ENCODE measurements around the gene SPEF1.

SPEF1 gene

GRCh38 chr20:3749087-3749688 is 32.1 kb downstream of the SPEF1 start:
- TF ChIP-seq POLR2A (IDR thresholded peaks at IDR 0.05; ENCODE audit: low read length) (no peak), GATA1 (IDR thresholded peaks at IDR 0.05; ENCODE audit: low read depth, low read length) (no peak)
- no peak for DNase-seq

GRCh38 chr20:3748073-3748472 is 33.2 kb downstream of the SPEF1 start:
- DNase-seq: no peak
- no peak for TF ChIP-seq GATA1 (IDR thresholded peaks at IDR 0.05; ENCODE audit: low read depth, low read length)
- TF ChIP-seq POLR2A (IDR thresholded peaks at IDR 0.05; ENCODE audit: low read length): no peak

GRCh38 chr20:3747471-3747870 is 33.8 kb downstream of the SPEF1 start:
- TF ChIP-seq POLR2A (IDR thresholded peaks at IDR 0.05; ENCODE audit: low read length) (no peak), GATA1 (IDR thresholded peaks at IDR 0.05; ENCODE audit: low read depth, low read length) (no peak)
- no peak for DNase-seq

- TF ChIP-seq GATA1 (IDR thresholded peaks at IDR 0.05; ENCODE audit: low read depth, low read length) (no peak), POLR2A (IDR thresholded peaks at IDR 0.05; ENCODE audit: low read length) (no peak)
- no peak for DNase-seq
These were observed 35.5 kb downstream of the SPEF1 start for GRCh38 chr20:3745686-3746173.

DNA sequence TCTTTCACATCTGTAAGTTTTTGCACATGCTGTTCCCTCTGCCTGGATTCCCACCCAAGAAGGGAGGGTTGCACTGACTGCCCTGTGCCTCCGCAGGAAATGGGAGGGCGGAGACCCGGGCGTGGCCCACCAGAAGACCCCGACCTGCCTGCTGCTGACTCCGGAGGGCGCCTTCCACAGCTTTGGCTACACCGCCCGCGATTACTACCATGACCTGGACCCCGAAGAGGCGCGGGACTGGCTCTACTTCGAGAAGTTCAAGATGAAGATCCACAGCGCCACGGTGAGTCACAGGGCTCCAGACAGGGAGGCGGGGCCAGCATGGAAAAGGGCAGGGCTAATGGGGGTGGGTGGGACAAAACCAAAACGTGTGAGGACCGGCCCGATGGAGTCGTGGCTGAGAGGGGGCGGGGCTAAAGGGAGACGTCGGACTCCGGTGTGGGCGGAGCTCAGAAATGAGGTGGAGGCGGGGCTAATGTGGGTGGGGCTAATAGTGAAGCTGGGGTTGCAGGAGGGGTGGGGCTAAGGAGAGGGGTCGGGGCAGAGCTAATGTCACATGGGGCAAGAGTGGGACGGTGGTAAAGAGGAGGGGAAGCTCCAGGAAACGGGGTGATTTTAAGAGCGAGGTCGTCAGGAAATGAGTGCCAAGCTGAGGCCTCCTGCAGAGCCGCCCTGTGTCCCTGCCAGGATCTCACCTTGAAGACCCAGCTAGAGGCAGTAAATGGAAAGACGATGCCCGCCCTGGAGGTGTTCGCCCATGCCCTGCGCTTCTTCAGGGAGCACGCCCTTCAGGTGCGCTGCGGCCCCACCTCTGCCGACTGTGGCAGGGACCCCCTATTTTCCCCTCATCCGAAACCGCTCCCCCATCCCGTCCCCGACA is 36.2 kb downstream of the SPEF1 start:
- TF ChIP-seq POLR2A (IDR thresholded peaks at IDR 0.05; ENCODE audit: low read length) (no peak), GATA1 (IDR thresholded peaks at IDR 0.05; ENCODE audit: low read depth, low read length) (no peak)
- DNase-seq: peak; percentile 88 to 89

DNA sequence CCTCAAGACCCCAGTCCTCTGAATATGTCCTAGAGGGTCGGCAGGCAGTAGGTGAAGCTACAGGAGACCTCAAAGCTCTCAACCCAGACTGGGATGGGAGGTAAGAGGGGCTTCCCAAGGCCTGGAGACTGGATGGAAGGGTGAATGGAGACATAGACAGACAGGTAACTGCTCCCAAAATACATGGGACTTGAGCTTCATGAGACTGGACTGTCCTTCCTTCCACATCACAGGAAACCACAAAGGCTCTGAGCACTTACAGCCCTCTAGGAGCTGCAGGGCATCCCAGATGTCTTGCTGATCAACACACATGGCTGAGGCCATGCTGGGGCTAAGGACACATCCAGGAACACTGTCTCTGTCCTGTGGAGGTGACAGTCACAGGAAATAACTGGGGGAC is 37.2 kb downstream of the SPEF1 start:
- TF ChIP-seq GATA1 (IDR thresholded peaks at IDR 0.05; ENCODE audit: low read depth, low read length) (no peak), POLR2A (IDR thresholded peaks at IDR 0.05; ENCODE audit: low read length) (no peak)
- no peak for DNase-seq

DNA sequence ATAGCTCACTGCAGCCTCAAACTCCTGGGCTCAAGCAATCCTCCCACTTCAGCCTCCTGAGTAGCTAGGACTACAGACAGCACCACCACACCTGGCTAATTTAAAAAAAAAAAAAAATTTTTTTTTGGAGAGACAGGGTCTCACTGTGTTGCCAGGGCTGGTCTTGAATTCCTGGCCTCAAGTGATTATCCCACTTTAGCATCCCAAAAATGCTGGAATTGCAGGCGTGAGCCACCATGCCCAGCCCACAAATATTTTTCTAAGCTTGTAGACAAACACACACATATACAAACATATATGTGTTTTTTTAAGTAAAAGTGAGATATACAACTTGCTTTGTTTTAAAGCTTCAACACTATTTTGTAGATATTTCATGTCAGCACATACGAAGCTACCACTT is 38.0 kb downstream of the SPEF1 start:
- no peak for TF ChIP-seq POLR2A (IDR thresholded peaks at IDR 0.05; ENCODE audit: low read length)
- no peak for TF ChIP-seq GATA1 (IDR thresholded peaks at IDR 0.05; ENCODE audit: low read depth, low read length)
- DNase-seq: no peak

- TF ChIP-seq POLR2A (IDR thresholded peaks at IDR 0.05; ENCODE audit: low read length) (no peak), GATA1 (IDR thresholded peaks at IDR 0.05; ENCODE audit: low read depth, low read length) (no peak)
- no peak for DNase-seq
These were observed 39.3 kb downstream of the SPEF1 start for GRCh38 chr20:3741836-3742458.

- no peak for TF ChIP-seq POLR2A (IDR thresholded peaks at IDR 0.05; ENCODE audit: low read length)
- TF ChIP-seq GATA1 (IDR thresholded peaks at IDR 0.05; ENCODE audit: low read depth, low read length): no peak
These were observed 40.5 kb downstream of the SPEF1 start for GRCh38 chr20:3740615-3741301.

DNA sequence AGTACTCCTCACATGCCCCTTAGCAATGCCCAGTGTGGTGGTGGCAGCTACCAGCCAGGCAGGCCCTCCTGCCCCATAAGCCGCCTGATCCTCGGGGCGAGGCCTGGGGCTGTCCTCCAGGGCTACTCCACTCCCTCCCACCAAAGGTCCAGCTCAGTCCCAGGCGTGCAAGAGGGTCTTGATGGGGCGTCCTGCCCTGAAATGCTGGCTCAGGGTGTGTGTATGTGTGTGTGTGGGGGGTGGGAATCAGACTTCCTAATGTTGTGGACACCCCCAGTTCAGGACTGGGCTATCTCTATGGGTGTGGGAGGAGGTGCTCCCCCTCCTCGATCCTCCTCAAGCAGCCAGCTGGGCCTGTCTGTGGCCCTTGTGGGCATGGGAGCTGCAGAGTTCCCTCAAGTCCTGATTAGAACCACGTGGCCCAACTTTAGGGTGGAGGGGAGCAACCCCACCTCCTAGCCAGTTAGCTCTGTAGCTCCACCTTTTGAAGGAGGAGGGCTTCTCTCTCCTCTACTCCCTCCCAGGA is 41.3 kb downstream of the SPEF1 start:
- TF ChIP-seq GATA1 (IDR thresholded peaks at IDR 0.05; ENCODE audit: low read depth, low read length) (no peak), POLR2A (IDR thresholded peaks at IDR 0.05; ENCODE audit: low read length) (no peak)
- DNase-seq: peak; percentile 39 to 46

More at GRCh38 chr20:3740615-3741301, 40.5 kb downstream of the SPEF1 start:
- DNase-seq: no peak

GRCh38 chr20:3739054-3739925 is 42.0 kb downstream of the SPEF1 start:
- no peak for DNase-seq
- TF ChIP-seq GATA1 (IDR thresholded peaks at IDR 0.05; ENCODE audit: low read depth, low read length) (no peak), POLR2A (IDR thresholded peaks at IDR 0.05; ENCODE audit: low read length) (no peak)
